H9 (cell line): ENCODE data around the gene SCP2. TPM values are rescaled to one million over a fixed set of nuclear protein-coding genes. Genes with fewer than 3 reads are reported as not detected.

Experiments used
- DNase-seq: peaks from one replicate; pipeline ENCODE4 v3.0.0-alpha.2; 2017
- H2AFZ ChIP-seq: one replicate; pipeline ENCODE4 v1.6.1; 2013; ENCODE audit warnings: mild to moderate bottlenecking, low read length, control low read depth, moderate library complexity
- H2AK5ac ChIP-seq: 2 replicates; pipeline ENCODE4 v1.6.1; 2013; ENCODE audit warnings: low read length, control low read depth, mixed read lengths; ENCODE audit not compliant: insufficient read length
- H2BK120ac ChIP-seq: one replicate; pipeline ENCODE4 v1.6.1; 2013; ENCODE audit warnings: low read depth, mild to moderate bottlenecking, low read length, control low read depth, inconsistent platforms; ENCODE audit not compliant: poor library complexity, severe bottlenecking
- H2BK12ac ChIP-seq: 2 replicates; pipeline ENCODE4 v1.6.1; 2013; ENCODE audit warnings: low read length, control low read depth, mixed read lengths, low read depth; ENCODE audit not compliant: insufficient read length
- H2BK15ac ChIP-seq: 2 replicates; pipeline ENCODE4 v1.6.1; 2013; ENCODE audit warnings: low read depth, low read length, control low read depth
- H2BK20ac ChIP-seq: one replicate; pipeline ENCODE4 v1.6.1; 2013; ENCODE audit warnings: low read depth, mild to moderate bottlenecking, low read length, control low read depth, inconsistent platforms; ENCODE audit not compliant: poor library complexity, severe bottlenecking
- H2BK5ac ChIP-seq: 2 replicates; pipeline ENCODE4 v1.6.1; 2013; ENCODE audit warnings: low read length, control low read depth, mixed read lengths; ENCODE audit not compliant: insufficient read length
- H3K14ac ChIP-seq: 2 replicates; pipeline ENCODE4 v1.6.1; 2013; ENCODE audit warnings: low read length, control low read depth; ENCODE audit not compliant: insufficient read depth
- H3K18ac ChIP-seq: 2 replicates; pipeline ENCODE4 v1.6.1; 2013; ENCODE audit warnings: low read depth, mild to moderate bottlenecking, mixed read lengths, low read length, control low read depth; ENCODE audit not compliant: insufficient read length
- H3K23ac ChIP-seq: 2 replicates; pipeline ENCODE4 v1.6.1; 2013; ENCODE audit warnings: low read length, control low read depth, mixed read lengths, low read depth; ENCODE audit not compliant: insufficient read length
- H3K23me2 ChIP-seq: 2 replicates; pipeline ENCODE4 v1.6.1; 2013; ENCODE audit warnings: low read depth, mild to moderate bottlenecking, mixed read lengths, low read length, control low read depth; ENCODE audit not compliant: insufficient read length, poor library complexity, severe bottlenecking
- H3K27ac ChIP-seq: 2 replicates; pipeline ENCODE4 v1.5.1; 2013; ENCODE audit warnings: low read length, control low read depth, mixed read lengths, low read depth; ENCODE audit not compliant: insufficient read length
- H3K27me3 ChIP-seq: 2 replicates; pipeline ENCODE4 v1.6.1; 2013; ENCODE audit warnings: low read length, control low read depth, inconsistent platforms; ENCODE audit not compliant: insufficient read depth
- H3K4ac ChIP-seq: 2 replicates; pipeline ENCODE4 v1.6.1; 2013; ENCODE audit warnings: low read depth, mild to moderate bottlenecking, control low read depth, inconsistent platforms, low read length, moderate library complexity
- H3K4me1 ChIP-seq: 2 replicates; pipeline ENCODE4 v1.6.1; 2013; ENCODE audit warnings: low read length, control low read depth, inconsistent platforms; ENCODE audit not compliant: insufficient read depth
- H3K4me2 ChIP-seq: 2 replicates; pipeline ENCODE4 v1.6.1; 2013; ENCODE audit warnings: low read length, control low read depth, mixed read lengths; ENCODE audit not compliant: insufficient read length, insufficient read depth
- H3K56ac ChIP-seq: 2 replicates; pipeline ENCODE4 v1.6.1; 2013; ENCODE audit warnings: low read depth, mild to moderate bottlenecking, mixed read lengths, low read length, control low read depth; ENCODE audit not compliant: insufficient read length
- H3K79me1 ChIP-seq: 2 replicates; pipeline ENCODE4 v1.6.1; 2013; ENCODE audit warnings: low read depth, mild to moderate bottlenecking, moderate library complexity, low read length, control low read depth, inconsistent platforms; ENCODE audit not compliant: insufficient read depth, poor library complexity, severe bottlenecking
- H3K79me2 ChIP-seq: 2 replicates; pipeline ENCODE4 v1.6.1; 2013; ENCODE audit warnings: low read length, control low read depth, inconsistent platforms; ENCODE audit not compliant: insufficient read depth
- H3K9ac ChIP-seq: 2 replicates; pipeline ENCODE4 v1.6.1; 2013; ENCODE audit warnings: low read length, control low read depth, mixed read lengths; ENCODE audit not compliant: insufficient read length; ENCODE audit errors: extremely low read depth
- H3K9me3 ChIP-seq: one replicate; pipeline ENCODE4 v1.6.1; 2013; ENCODE audit warnings: low read depth, low read length, inconsistent platforms; ENCODE audit not compliant: control insufficient read depth
- H3T11ph ChIP-seq: one replicate; pipeline ENCODE4 v1.6.1; 2013; ENCODE audit warnings: mild to moderate bottlenecking, low read length, control low read depth, inconsistent platforms
- H4K20me1 ChIP-seq: one replicate; pipeline ENCODE4 v1.6.1; 2013; ENCODE audit not compliant: control insufficient read depth, insufficient read length, insufficient read depth
- H4K5ac ChIP-seq: 2 replicates; pipeline ENCODE4 v1.6.1; 2013; ENCODE audit warnings: low read depth, mild to moderate bottlenecking, mixed read lengths, low read length, control low read depth; ENCODE audit not compliant: insufficient read length
- H4K8ac ChIP-seq: replicated peaks from 2 replicates; pipeline ENCODE4 v1.6.1; 2013; ENCODE audit warnings: low read length, control low read depth, mixed read lengths, low read depth; ENCODE audit not compliant: insufficient read length
- H4K91ac ChIP-seq: 2 replicates; pipeline ENCODE4 v1.6.1; 2013; ENCODE audit warnings: low read depth, mild to moderate bottlenecking, moderate library complexity, mixed read lengths, low read length, control low read depth; ENCODE audit not compliant: insufficient read length
- H3K27ac Mint-ChIP-seq, 3 experiments: 2 replicates in 2 of 3; 3 replicates in 1 of 3; pipeline ENCODE4 v1.8.0; 2020 to 2021; ENCODE audit warnings: mixed read lengths in 3 of 3, mild to moderate bottlenecking in 1 of 3, moderate library complexity in 1 of 3
- H3K27me3 Mint-ChIP-seq: 2 replicates; pipeline ENCODE4 v1.8.0; 2021; ENCODE audit warnings: low read depth, mild to moderate bottlenecking, moderate library complexity, mixed read lengths
- H3K36me3 Mint-ChIP-seq, 3 experiments: 2 replicates in 2 of 3; 3 replicates in 1 of 3; pipeline ENCODE4 v1.8.0; 2020 to 2021; ENCODE audit warnings: low read depth in 3 of 3, mixed read lengths in 3 of 3; ENCODE audit not compliant: insufficient read depth in 1 of 3
- H3K4me1 Mint-ChIP-seq, 2 experiments: 2 replicates each; pipeline ENCODE4 v1.8.0; 2020; ENCODE audit warnings: mixed read lengths in 2 of 2
- H3K4me3 Mint-ChIP-seq, 2 experiments: 2 replicates in 1 of 2; 3 replicates in 1 of 2; pipeline ENCODE4 v1.8.0; 2020 to 2021; ENCODE audit warnings: mild to moderate bottlenecking in 2 of 2, mixed read lengths in 2 of 2, moderate library complexity in 1 of 2
- H3K9me3 Mint-ChIP-seq, 2 experiments: 2 replicates in 1 of 2; 3 replicates in 1 of 2; pipeline ENCODE4 v1.8.0; 2020; ENCODE audit warnings: mild to moderate bottlenecking in 2 of 2, mixed read lengths in 2 of 2, moderate library complexity in 1 of 2
- WGBS: extraction: QIAGEN DNeasy Blood & Tissue Kit; methylation state at CpG from one replicate; pipeline ENCODE4 v1.1.7; 2013; ENCODE audit warnings: missing lambda C conversion rate, low lambda C conversion rate, mixed read lengths; ENCODE audit not compliant: insufficient read length; ENCODE audit errors: extremely low coverage; 5-methylcytosine and 5-hydroxymethylcytosine counted together
- total RNA-seq: library from RNA; stranded (reverse); gene quantifications from 2 replicates; pipeline ENCODE4 v1.2.1, GENCODE V29; 2021
- TF ChIP-seq, protein P1 (sequence below): fragments of 200-600 bp; sonication (generic); conservative IDR thresholded peaks from 3 replicates; pipeline ENCODE4 v1.8.0; 2021; ENCODE audit warnings: antibody characterized with exemption, mild to moderate bottlenecking

Gene SCP2
- total RNA-seq, 1 experiment from 2014 or later: 48.8 TPM

GRCh38 chr1:52887483-52887882, 39.6 kb upstream of the SCP2 start:
- Histone ChIP-seq H2BK15ac (no peak overlapping the region), H3K18ac (no peak overlapping the region), H4K91ac (no peak overlapping the region), H3K14ac (no peak overlapping the region), H3K9me3 (no peaks in the 10 kb centered on the region), H2AFZ (no peak overlapping the region), H3K23ac (no peak overlapping the region), H3K79me2 (no peaks in the 10 kb centered on the region), H4K8ac (no peak overlapping the region), H2BK12ac (no peak overlapping the region), H2BK20ac (no peak overlapping the region), H2BK120ac (no peak overlapping the region), H2AK5ac (no peak overlapping the region), H2BK5ac (no peak overlapping the region), H3K4me2 (no peak overlapping the region), H3K23me2 (no peaks in the 10 kb centered on the region), H4K5ac (no peak overlapping the region), H3K56ac (no peak overlapping the region), H3K4me1 (no peaks in the 10 kb centered on the region), H3K27ac (no peak overlapping the region), H3K27me3 (no peaks in the 10 kb centered on the region), H3K79me1 (no peaks in the 10 kb centered on the region), H4K20me1 (no peaks in the 10 kb centered on the region), H3K9ac (no peak overlapping the region), H3T11ph (no peak overlapping the region), H3K4ac (no peak overlapping the region)
- TF ChIP-seq, protein P1, sequence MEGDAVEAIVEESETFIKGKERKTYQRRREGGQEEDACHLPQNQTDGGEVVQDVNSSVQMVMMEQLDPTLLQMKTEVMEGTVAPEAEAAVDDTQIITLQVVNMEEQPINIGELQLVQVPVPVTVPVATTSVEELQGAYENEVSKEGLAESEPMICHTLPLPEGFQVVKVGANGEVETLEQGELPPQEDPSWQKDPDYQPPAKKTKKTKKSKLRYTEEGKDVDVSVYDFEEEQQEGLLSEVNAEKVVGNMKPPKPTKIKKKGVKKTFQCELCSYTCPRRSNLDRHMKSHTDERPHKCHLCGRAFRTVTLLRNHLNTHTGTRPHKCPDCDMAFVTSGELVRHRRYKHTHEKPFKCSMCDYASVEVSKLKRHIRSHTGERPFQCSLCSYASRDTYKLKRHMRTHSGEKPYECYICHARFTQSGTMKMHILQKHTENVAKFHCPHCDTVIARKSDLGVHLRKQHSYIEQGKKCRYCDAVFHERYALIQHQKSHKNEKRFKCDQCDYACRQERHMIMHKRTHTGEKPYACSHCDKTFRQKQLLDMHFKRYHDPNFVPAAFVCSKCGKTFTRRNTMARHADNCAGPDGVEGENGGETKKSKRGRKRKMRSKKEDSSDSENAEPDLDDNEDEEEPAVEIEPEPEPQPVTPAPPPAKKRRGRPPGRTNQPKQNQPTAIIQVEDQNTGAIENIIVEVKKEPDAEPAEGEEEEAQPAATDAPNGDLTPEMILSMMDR: no peak
- H3K4me3 Mint-ChIP-seq: no peak overlapping the region
- peaks cover 0 to 4% (median 3%) of the 10 kb centered on the region in 3 experiments; a peak in 3 of 7 replicates for H3K36me3 Mint-ChIP-seq
- H3K9me3 Mint-ChIP-seq: no peaks in the 10 kb centered on the region
- no peak for DNase-seq
- WGBS: no CpG with 5 or more reads among the region's 4 CpGs
- no peaks in the 10 kb centered on the region for H3K4me1 Mint-ChIP-seq
- peak overlapping the region in 1 of 3 experiments; percentile 18; a peak in 1 of 7 replicates for H3K27ac Mint-ChIP-seq
- H3K27me3 Mint-ChIP-seq: no peaks in the 10 kb centered on the region
